Sigmoid colon (tissue), 7 donors: ENCODE results near the gene GATD1. TPM values are rescaled to one million over a fixed set of nuclear protein-coding genes. Genes with fewer than 3 reads are reported as not detected.
A peak's percentile ranks its signal among the peaks of the same experiment; 100 is the strongest.

Experiments used
- DNase-seq: peaks from one replicate; pipeline ENCODE4 v3.0.0-alpha.2; 2019
- H3K27ac ChIP-seq, 4 donors: fragments of 200-600 bp; sonication (generic); one replicate each; pipeline ENCODE4 v1.5.1; 2016 to 2019; ENCODE audit warnings: mild to moderate bottlenecking in 1 of 4
- H3K27me3 ChIP-seq, 3 donors: fragments of 200-600 bp; sonication (generic); one replicate each; pipeline ENCODE4 v1.5.1; 2019; ENCODE audit warnings: mild to moderate bottlenecking in 1 of 3
- H3K36me3 ChIP-seq, 4 donors: fragments of 200-600 bp; sonication (generic); one replicate each; pipeline ENCODE4 v1.5.1; 2016 to 2019
- H3K4me1 ChIP-seq, 4 donors: fragments of 200-600 bp; sonication (generic); one replicate each; pipeline ENCODE4 v1.5.1; 2017 to 2019
- H3K4me3 ChIP-seq, 4 donors: fragments of 200-600 bp; sonication (generic); one replicate each; pipeline ENCODE4 v1.5.1; 2017 to 2019; ENCODE audit warnings: mild to moderate bottlenecking in 2 of 4, moderate library complexity in 1 of 4
- H3K9me3 ChIP-seq, 4 donors: fragments of 200-600 bp in 3 of 4; sonication (generic) in 3 of 4; one replicate each; pipeline versions ENCODE4 v1.5.1 to v1.6.1; 2013 to 2019
- CTCF ChIP-seq, 4 experiments: fragments of 450-650 bp in 3 of 4; fragments of 200-600 bp in 1 of 4; IDR thresholded peaks; one replicate each; pipeline ENCODE4 v1.5.1; 2016 to 2019; ENCODE audit warnings: antibody characterized with exemption in 4 of 4, mild to moderate bottlenecking in 3 of 4, moderate library complexity in 2 of 4
- EP300 ChIP-seq, 4 donors: sonication (generic); formaldehyde crosslinking; IDR thresholded peaks; one replicate each; pipeline ENCODE4 v1.6.1; 2017; ENCODE audit warnings: antibody characterized with exemption in 4 of 4
- POLR2A ChIP-seq, 2 donors: fragments of 450-650 bp; IDR thresholded peaks; one replicate each; pipeline ENCODE4 v1.6.1; 2016; ENCODE audit warnings: antibody characterized with exemption in 2 of 2, mild to moderate bottlenecking in 2 of 2, moderate library complexity in 2 of 2
- POLR2AphosphoS5 ChIP-seq, 4 donors: sonication (generic); formaldehyde crosslinking; IDR thresholded peaks; one replicate each; pipeline ENCODE4 v1.6.1; 2017; ENCODE audit warnings: antibody characterized with exemption in 4 of 4
- WGBS, 2 donors: extraction: QIAGEN DNeasy Blood & Tissue Kit; methylation state at CpG; one replicate each; pipeline ENCODE4 v1.1.7; 2013; 5-methylcytosine and 5-hydroxymethylcytosine counted together
- intact Hi-C: fragments of 100-400 bp; cut with DNase I; formaldehyde crosslinking; loops from one replicate; pipeline ENCODE4 v1.15.1; 2023
- polyA plus RNA-seq, 3 donors: library from polyadenylated mRNA; stranded (reverse); fragments of 200-250 nt; gene quantifications; one replicate each; pipeline ENCODE4 v1.2.3, GENCODE V29; 2013
- total RNA-seq, 4 donors: library from RNA; depleted of rRNA; stranded (reverse); fragments of >200 nt; gene quantifications; one replicate each; pipeline ENCODE4 v1.1.0, GENCODE V29; 2016
- donor health status: healthy with polysubstance abuse.
- donor health status: Bipolar disorder and iron deficiency.
- donor health status: healthy.

Gene GATD1, protein sequence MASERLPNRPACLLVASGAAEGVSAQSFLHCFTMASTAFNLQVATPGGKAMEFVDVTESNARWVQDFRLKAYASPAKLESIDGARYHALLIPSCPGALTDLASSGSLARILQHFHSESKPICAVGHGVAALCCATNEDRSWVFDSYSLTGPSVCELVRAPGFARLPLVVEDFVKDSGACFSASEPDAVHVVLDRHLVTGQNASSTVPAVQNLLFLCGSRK
- total RNA-seq, result 10 to 100 TPM in 3 of 4 donors, 1 to 10 TPM in 1; 6.7 to 26.3 (median 14.9) TPM
- 10 to 100 TPM in 2 of 3 donors, 1 to 10 TPM in 1; 7.8 to 55.9 (median 40.0) TPM for polyA plus RNA-seq

GRCh38 chr11:777288-778255 lies at the start of gene GATD1:
GATD1 (minus strand) TSS chr11:777487; CDS start chr11:777462, 25 bp downstream.
- TF ChIP-seq CTCF (IDR thresholded peaks at IDR 0.05) (no peak), POLR2A (IDR thresholded peaks at IDR 0.05) (peak in 1 of 2 donors; percentile 41), EP300 (IDR thresholded peaks at IDR 0.05) (no peak), POLR2AphosphoS5 (IDR thresholded peaks at IDR 0.05) (peak in 3 of 4 donors; percentile 48 to 83 (median 78))
- intact Hi-C loops, result no loop called here
- DNase-seq, result peak; percentile 95
- peaks cover 0 to 54% (median 39%) of the 10 kb centered on the region in 4 donors for H3K4me1 ChIP-seq
- H3K27me3 ChIP-seq, result no peaks in the 10 kb centered on the region
- no peaks in the 10 kb centered on the region for H3K9me3 ChIP-seq
- H3K36me3 ChIP-seq, result peaks cover 0 to 14% (median 0%) of the 10 kb centered on the region in 4 donors
- peak within 1 kb of the TSS; percentile 71 to 99 (median 84) for H3K4me3 ChIP-seq
- peak within 1 kb of the TSS; percentile 76 to 89 (median 85) for H3K27ac ChIP-seq
- 1% methylated on average over 110 of the region's 110 CpGs for WGBS, 2 donors

- intact Hi-C loops, result no loop called here
- DNase-seq, result no peak
- WGBS, 2 donors, result 0 to 1% methylated on average over 22 of the region's 22 CpGs
- Histone ChIP-seq H3K36me3 (peaks cover 22 to 40% (median 26%) of the 10 kb centered on the region in 4 donors), H3K27me3 (peaks cover 44 to 84% (median 79%) of the 10 kb centered on the region in 3 donors), H3K9me3 (no peaks in the 10 kb centered on the region), H3K4me3 (peak overlapping the region in 3 of 4 donors; percentile 31 to 40 (median 32)), H3K4me1 (peaks cover 0 to 59% (median 47%) of the 10 kb centered on the region in 4 donors), H3K27ac (peak overlapping the region in 3 of 4 donors; percentile 24 to 71 (median 65))
- TF ChIP-seq EP300 (IDR thresholded peaks at IDR 0.05), result no peak
- TF ChIP-seq POLR2AphosphoS5 (IDR thresholded peaks at IDR 0.05), result no peak
- TF ChIP-seq POLR2A (IDR thresholded peaks at IDR 0.05), result no peak
- no peak for TF ChIP-seq CTCF (IDR thresholded peaks at IDR 0.05)
Observed at GRCh38 chr11:826836-827145, 49.5 kb upstream of the GATD1 start.

DNA sequence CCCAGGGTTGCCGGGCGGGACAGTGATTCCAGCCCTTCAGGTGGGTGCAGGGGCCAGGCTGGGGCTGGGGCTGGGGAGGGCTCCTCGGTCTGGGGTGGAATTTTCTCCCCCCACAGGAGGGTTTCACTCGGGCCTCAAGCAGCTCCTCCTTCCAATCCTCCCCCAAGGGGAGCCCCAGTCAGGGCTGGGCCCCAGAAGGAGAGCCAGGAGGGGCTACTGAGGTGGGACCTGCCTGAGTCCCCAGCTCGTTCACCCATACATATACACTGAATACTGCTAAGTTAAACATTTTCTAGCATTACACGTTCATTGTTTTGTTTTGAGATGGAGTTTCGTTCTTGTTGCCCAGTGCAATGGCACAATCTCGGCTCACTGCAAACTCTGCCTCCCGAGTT lies 48.9 kb upstream of the GATD1 start:
- peak overlapping the region in 2 of 4 donors; percentile 65 to 71 for H3K27ac ChIP-seq
- peaks cover 0 to 59% (median 48%) of the 10 kb centered on the region in 4 donors for H3K4me1 ChIP-seq
- no peak overlapping the region for H3K4me3 ChIP-seq
- DNase-seq, result no peak
- intact Hi-C loops, result no loop called here
- H3K27me3 ChIP-seq, result peaks cover 42 to 79% (median 74%) of the 10 kb centered on the region in 3 donors
- H3K36me3 ChIP-seq, result peaks cover 22 to 41% (median 26%) of the 10 kb centered on the region in 4 donors
- WGBS, 2 donors, result 14 to 64% methylated on average over 9 of the region's 9 CpGs
- no peak for TF ChIP-seq EP300 (IDR thresholded peaks at IDR 0.05)
- no peak for TF ChIP-seq POLR2AphosphoS5 (IDR thresholded peaks at IDR 0.05)
- TF ChIP-seq POLR2A (IDR thresholded peaks at IDR 0.05), result no peak
- TF ChIP-seq CTCF (IDR thresholded peaks at IDR 0.05), result no peak
- H3K9me3 ChIP-seq, result no peaks in the 10 kb centered on the region

DNA sequence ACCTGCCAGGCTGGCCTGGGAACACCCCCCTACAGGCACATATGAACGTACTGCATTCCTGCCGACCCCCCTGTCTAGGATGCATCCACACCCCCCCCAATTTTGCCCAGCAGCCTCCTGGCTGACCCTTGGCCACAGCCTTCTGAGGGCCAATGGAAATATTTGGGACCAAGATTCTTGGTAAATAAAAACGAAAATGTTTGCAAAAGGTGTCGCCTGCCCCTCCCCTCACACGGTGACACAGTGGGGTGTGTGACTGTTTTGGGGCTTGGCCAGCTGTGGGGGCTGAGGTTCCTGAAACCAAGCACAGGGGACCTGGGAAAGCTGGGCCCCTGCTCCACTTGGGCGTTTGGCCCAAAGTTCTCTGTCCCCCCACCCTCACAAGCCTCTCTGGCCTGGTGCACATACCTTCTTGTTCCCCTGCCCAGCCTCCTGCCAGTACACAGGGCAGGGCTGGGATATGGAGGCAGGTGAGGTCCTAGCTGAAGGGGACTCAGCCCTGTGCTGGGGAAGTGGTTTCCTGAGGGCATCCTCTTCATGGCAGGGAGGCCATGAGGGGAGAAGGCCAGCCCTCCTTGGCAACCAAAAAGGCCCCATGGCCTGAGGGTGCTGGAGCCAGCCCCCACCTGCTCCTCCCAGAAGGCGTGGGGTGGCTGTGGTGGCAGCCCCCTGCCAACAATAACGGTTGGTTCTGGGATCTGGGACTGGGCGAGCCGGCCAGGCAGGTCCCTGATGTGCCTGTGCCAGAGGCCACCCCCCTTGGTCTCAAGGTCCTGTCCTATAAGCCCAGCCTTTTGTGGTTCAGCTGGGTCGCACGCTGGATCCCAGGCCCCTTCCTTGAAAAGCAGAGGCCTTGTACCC lies 48.3 kb upstream of the GATD1 start:
- DNase-seq, result no peak
- Histone ChIP-seq H3K4me1 (peaks cover 0 to 59% (median 48%) of the 10 kb centered on the region in 4 donors), H3K27me3 (peaks cover 36 to 72% (median 67%) of the 10 kb centered on the region in 3 donors)

More for the DNA sequence above, 48.3 kb upstream of the GATD1 start:
- Histone ChIP-seq H3K36me3 (peaks cover 22 to 41% (median 26%) of the 10 kb centered on the region in 4 donors), H3K4me3 (no peak overlapping the region), H3K27ac (peak overlapping the region in 1 of 4 donors; percentile 65), H3K9me3 (no peaks in the 10 kb centered on the region)
- WGBS, 2 donors, result 16 to 74% methylated on average over 12 of the region's 12 CpGs
- intact Hi-C loops, result no loop called here
- TF ChIP-seq POLR2AphosphoS5 (IDR thresholded peaks at IDR 0.05) (no peak), POLR2A (IDR thresholded peaks at IDR 0.05) (no peak), EP300 (IDR thresholded peaks at IDR 0.05) (no peak), CTCF (IDR thresholded peaks at IDR 0.05) (no peak)
